ENCODE measurements around the gene KIF18B. TPM values are rescaled to one million over a fixed set of nuclear protein-coding genes. Genes with fewer than 3 reads are reported as not detected.

The KIF18B gene
- total and polyA plus RNA-seq, 2 donors (not counting 3 experiments of a cell fraction or from before 2014, with no cell fraction given) = 24.5 to 50.3 TPM

GRCh38 chr17:44894642-44895041, 52.9 kb downstream of the KIF18B start:
- dilution Hi-C loops (cut with MboI; ENCODE audit: extremely low pct_ligation_motif_present, low sequenced_read_pairs) (no loop called here), intact Hi-C loops (cut with micrococcal nuclease) (no loop called here)
- no peak for TF ChIP-seq MYC (IDR thresholded peaks at IDR 0.05; ENCODE audit: low read depth, low read length)
- TF ChIP-seq EZH2 (IDR thresholded peaks at IDR 0.05; ENCODE audit: borderline replicate concordance, low read depth, low read length, severe bottlenecking) = no peak
- no peak for TF ChIP-seq GATA2 (IDR thresholded peaks at IDR 0.05; ENCODE audit: insufficient read depth, insufficient read length, low read depth, low read length)
- TF ChIP-seq JUN (IDR thresholded peaks at IDR 0.05; ENCODE audit: borderline replicate concordance, insufficient read depth, insufficient read length, low read depth) = no peak
- TF ChIP-seq POLR2A (IDR thresholded peaks at IDR 0.05; ENCODE audit: low read depth, low read length) = no peak
- no peak for TF ChIP-seq MAX (IDR thresholded peaks at IDR 0.05; ENCODE audit: insufficient read depth, insufficient read length)
- TF ChIP-seq POLR2AphosphoS5 (IDR thresholded peaks at IDR 0.05; ENCODE audit: insufficient read depth, low read depth, low read length) = no peak
- TF ChIP-seq, protein P1, sequence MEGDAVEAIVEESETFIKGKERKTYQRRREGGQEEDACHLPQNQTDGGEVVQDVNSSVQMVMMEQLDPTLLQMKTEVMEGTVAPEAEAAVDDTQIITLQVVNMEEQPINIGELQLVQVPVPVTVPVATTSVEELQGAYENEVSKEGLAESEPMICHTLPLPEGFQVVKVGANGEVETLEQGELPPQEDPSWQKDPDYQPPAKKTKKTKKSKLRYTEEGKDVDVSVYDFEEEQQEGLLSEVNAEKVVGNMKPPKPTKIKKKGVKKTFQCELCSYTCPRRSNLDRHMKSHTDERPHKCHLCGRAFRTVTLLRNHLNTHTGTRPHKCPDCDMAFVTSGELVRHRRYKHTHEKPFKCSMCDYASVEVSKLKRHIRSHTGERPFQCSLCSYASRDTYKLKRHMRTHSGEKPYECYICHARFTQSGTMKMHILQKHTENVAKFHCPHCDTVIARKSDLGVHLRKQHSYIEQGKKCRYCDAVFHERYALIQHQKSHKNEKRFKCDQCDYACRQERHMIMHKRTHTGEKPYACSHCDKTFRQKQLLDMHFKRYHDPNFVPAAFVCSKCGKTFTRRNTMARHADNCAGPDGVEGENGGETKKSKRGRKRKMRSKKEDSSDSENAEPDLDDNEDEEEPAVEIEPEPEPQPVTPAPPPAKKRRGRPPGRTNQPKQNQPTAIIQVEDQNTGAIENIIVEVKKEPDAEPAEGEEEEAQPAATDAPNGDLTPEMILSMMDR (IDR thresholded peaks at IDR 0.05; ENCODE audit: extremely low read depth in 1 of 2, insufficient read depth in 1 of 2, low read depth in 1 of 2, low read length in 2 of 2) = peak in 1 of 2 donors; percentile 4
- Histone ChIP-seq H3K9me1 (replicated peaks; ENCODE audit: control insufficient read depth, extremely low read depth, insufficient read depth, low read length) (no peaks in the 10 kb centered on the region), H3K36me3 (ENCODE audit: control insufficient read depth in 2 of 2, extremely low read depth in 1 of 2, insufficient read depth in 2 of 2, low read length in 2 of 2) (peaks cover 3 to 14% of the 10 kb centered on the region in 2 experiments), H3K4me3 (replicated peaks in 1 of 3; ENCODE audit: insufficient read depth in 1 of 3, low read depth in 1 of 3, low read length in 3 of 3) (no peak overlapping the region), H3K4me1 (ENCODE audit: control insufficient read depth, extremely low read depth, insufficient read depth, low read length) (peaks cover 7% of the 10 kb centered on the region), H3K9ac (replicated peaks; ENCODE audit: extremely low read depth, insufficient read depth, low read length) (no peak overlapping the region), H3K27ac (ENCODE audit: insufficient read depth, low read depth, low read length) (no peak overlapping the region), H2AFZ (ENCODE audit: low read depth, low read length) (no peak overlapping the region), H3K79me2 (ENCODE audit: control insufficient read depth, insufficient read depth, low read length) (peaks cover 75% of the 10 kb centered on the region), H3K4me2 (ENCODE audit: insufficient read depth, low read length) (no peak overlapping the region), H4K20me1 (replicated peaks; ENCODE audit: control insufficient read depth, extremely low read depth, insufficient read depth, low read length) (no peaks in the 10 kb centered on the region), H3K9me3 (replicated peaks; ENCODE audit: control insufficient read depth, insufficient read depth, low read length) (no peaks in the 10 kb centered on the region), H3K27me3 (ENCODE audit: control insufficient read depth in 2 of 2, insufficient read depth in 2 of 2, low read length in 2 of 2) (no peaks in the 10 kb centered on the region)
- CTCF ChIA-PET = interaction anchor here (1.4 to 2.2 kb wide), 2 partner anchors 10 to 16 kb away, joined by 3 to 7 read pairs; no protein-coding TSS in a partner anchor
- POLR2A ChIA-PET = no interaction called here
- FAIRE-seq (no peak), DNase-seq (ENCODE audit: low read depth, low spot score) (no peak)
- no TSS peak for BruUV-seq (replicated peaks)

Measured in endothelial cell of umbilical vein (primary cell).